PC-3 (cell line): ENCODE measurements around the gene RBKS.

Experiments used
- EZH2 ChIP-seq: fragments of 300-600 bp; sonication (generic); IDR thresholded peaks from one replicate; pipeline ENCODE4 v1.6.1; 2017; ENCODE audit warnings: antibody characterized with exemption, mild to moderate bottlenecking, low read length; ENCODE audit not compliant: unreplicated experiment
- EZH2phosphoT487 ChIP-seq: fragments of 300-600 bp; sonication (generic); IDR thresholded peaks from 2 replicates; pipeline ENCODE4 v1.6.1; 2018; ENCODE audit warnings: mild to moderate bottlenecking, antibody characterized with exemption, low read length, borderline replicate concordance
- TF ChIP-seq, protein P1 (sequence below): fragments of 300-600 bp; sonication (generic); conservative IDR thresholded peaks from 2 replicates; pipeline ENCODE4 v1.5.1; 2017; ENCODE audit warnings: antibody characterized with exemption, low read depth, mild to moderate bottlenecking, low read length

DNA sequence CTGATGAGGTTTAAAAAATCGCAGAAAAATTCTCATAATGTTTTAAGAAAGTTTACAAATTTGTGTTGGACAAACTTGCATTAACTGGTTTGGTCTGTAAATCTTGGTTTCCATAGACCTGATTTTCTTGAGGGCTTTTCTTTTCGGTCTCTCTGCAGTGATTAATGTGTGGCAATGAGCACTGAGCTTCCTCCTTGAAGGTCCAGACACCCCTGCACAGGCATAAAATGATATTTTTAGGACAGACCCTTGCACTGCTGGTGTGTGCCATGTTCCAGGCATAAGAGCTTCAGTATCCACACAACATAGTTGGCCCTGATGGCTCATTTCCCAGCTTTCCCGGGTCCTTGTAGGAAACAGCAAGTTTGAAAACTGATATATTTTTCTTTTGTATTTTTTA lies 85.0 kb downstream of the RBKS start:
- TF ChIP-seq, protein P1, sequence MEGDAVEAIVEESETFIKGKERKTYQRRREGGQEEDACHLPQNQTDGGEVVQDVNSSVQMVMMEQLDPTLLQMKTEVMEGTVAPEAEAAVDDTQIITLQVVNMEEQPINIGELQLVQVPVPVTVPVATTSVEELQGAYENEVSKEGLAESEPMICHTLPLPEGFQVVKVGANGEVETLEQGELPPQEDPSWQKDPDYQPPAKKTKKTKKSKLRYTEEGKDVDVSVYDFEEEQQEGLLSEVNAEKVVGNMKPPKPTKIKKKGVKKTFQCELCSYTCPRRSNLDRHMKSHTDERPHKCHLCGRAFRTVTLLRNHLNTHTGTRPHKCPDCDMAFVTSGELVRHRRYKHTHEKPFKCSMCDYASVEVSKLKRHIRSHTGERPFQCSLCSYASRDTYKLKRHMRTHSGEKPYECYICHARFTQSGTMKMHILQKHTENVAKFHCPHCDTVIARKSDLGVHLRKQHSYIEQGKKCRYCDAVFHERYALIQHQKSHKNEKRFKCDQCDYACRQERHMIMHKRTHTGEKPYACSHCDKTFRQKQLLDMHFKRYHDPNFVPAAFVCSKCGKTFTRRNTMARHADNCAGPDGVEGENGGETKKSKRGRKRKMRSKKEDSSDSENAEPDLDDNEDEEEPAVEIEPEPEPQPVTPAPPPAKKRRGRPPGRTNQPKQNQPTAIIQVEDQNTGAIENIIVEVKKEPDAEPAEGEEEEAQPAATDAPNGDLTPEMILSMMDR: no peak
- TF ChIP-seq EZH2 (no peak), EZH2phosphoT487 (no peak)
